Motor neuron (in vitro differentiated cells): ENCODE results near the gene GAB3. TPM values are rescaled to one million over a fixed set of nuclear protein-coding genes. Genes with fewer than 3 reads are reported as not detected.

ENCODE experiments used
- ATAC-seq, 8 experiments: fragments of 200-7000 bp; cut with Tn5 transposase; replicated peaks in 6 of 8; 2 replicates each; pipeline ENCODE4 v1.8.0; 2021; ENCODE audit warnings: mild to moderate bottlenecking in 8 of 8, moderate library complexity in 8 of 8
- H3K27ac ChIP-seq, 2 donors: fragments of 250-450 bp; sonication (Bioruptor Pico); 2 replicates each; pipeline ENCODE4 v1.9.0; 2021; ENCODE audit warnings: antibody characterized with exemption in 2 of 2, mild to moderate bottlenecking in 2 of 2, moderate library complexity in 1 of 2
- H3K4me1 ChIP-seq, 2 donors: fragments of 250-450 bp; sonication (Bioruptor Pico); replicated peaks in 1 of 2; 2 replicates each; pipeline ENCODE4 v1.6.1; 2021; ENCODE audit warnings: antibody characterized with exemption in 2 of 2, mild to moderate bottlenecking in 2 of 2, moderate library complexity in 1 of 2
- H3K4me3 ChIP-seq, 5 donors: fragments of 250-450 bp; sonication (Bioruptor Pico); 2 replicates each; pipeline ENCODE4 v1.9.0; 2021; ENCODE audit warnings: antibody characterized with exemption in 5 of 5, mild to moderate bottlenecking in 5 of 5, moderate library complexity in 4 of 5
- WGBS, 10 experiments: fragments of 450-650 bp; shearing (Covaris generic); methylation state at CpG; one replicate each; pipeline ENCODE4 v1.0.0; 2022; 5-methylcytosine and 5-hydroxymethylcytosine counted together
- in situ Hi-C, 9 experiments: fragments of 400-800 bp; cut with MboI; loops; one replicate each; pipeline ENCODE4 v1.15.0; 2021; ENCODE audit warnings: low sequenced_read_pairs in 9 of 9, low pct_unique_long_range_greater_than_20kb in 2 of 9; ENCODE audit not compliant: unreplicated experiment in 9 of 9
- total RNA-seq, 8 experiments: library from RNA; unstranded; fragments of 300-600 nt; gene quantifications; 2 replicates each; pipeline versions ENCODE4 v1.2.3 to v1.2.4, GENCODE V29; 2022

The GAB3 gene
- total RNA-seq, 8 experiments from 2014 or later, result 0.38 to 13.8 (median 2.1) TPM; not detected in 2

DNA sequence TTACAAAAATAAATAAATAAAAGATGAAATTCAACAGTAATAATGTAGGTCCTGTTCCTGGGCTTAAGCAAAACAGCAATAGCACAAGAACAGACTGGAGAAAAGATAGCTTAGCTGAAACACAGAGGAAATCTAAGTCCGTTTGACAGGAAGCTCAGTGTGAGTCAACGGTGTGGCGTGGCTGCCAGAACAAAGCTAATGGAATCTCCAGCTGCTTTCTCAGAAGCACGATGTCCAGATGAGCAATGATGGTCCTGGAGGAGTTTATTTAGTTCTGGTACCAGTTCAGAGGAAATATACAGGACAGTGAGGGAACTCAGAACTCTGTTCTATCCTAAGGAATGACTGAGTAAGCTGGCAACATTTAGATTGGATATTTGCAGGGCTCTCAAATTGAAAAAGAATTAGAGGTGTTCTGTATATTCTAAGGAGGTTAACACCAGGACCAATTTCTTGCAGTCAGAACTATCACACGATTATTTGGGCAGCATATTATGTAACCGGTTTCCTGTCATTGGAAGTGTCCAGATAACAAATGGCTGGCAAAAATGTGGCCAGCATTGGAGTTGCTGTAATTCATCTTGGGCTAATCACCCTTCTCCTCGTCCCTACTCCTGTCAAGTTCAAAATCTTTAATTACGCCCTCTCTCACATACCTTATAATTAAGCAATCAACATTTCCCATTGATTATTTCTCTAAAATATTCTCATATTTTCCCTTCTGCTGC is 12.7 kb downstream of the GAB3 start:
- in situ Hi-C loops, result no loop called here
- peak in 2 of 8 experiments; percentile 58 to 75 for ATAC-seq
- Histone ChIP-seq H3K4me3 (no peak overlapping the region), H3K27ac (no peak overlapping the region), H3K4me1 (no peaks in the 10 kb centered on the region)
- WGBS, 10 experiments, result 0 to 100% (median 40%) methylated on average over 1 to 6 of the region's 8 CpGs; no CpG with 5 or more reads in 1 of the 10 experiments

DNA sequence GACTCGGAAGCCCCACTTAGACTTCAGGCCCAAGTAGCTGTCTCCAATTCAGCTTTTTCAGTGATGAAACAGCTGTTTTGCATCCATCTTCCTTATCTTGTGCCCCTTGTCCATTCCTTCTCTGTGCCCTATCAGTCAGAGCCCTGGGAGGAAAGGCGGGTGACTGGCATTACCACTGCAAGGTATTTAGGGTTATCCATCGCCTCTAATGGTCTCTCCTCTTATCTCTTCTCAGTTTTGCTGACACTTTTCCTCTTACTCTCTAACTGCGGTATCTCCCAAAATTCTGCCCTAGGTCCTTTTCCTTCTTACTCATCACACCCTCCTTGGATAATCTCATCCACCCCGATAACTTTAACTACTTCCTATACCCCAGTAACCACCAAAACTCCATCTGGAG is 13.7 kb downstream of the GAB3 start:
- in situ Hi-C loops, result no loop called here
- 48 to 100% (median 80%) methylated on average over 1 to 5 of the region's 5 CpGs; no CpG with 5 or more reads in 5 of the 10 experiments for WGBS, 10 experiments
- H3K4me1 ChIP-seq, result no peaks in the 10 kb centered on the region
- no peak for ATAC-seq
- no peak overlapping the region for H3K4me3 ChIP-seq
- no peak overlapping the region for H3K27ac ChIP-seq

DNA sequence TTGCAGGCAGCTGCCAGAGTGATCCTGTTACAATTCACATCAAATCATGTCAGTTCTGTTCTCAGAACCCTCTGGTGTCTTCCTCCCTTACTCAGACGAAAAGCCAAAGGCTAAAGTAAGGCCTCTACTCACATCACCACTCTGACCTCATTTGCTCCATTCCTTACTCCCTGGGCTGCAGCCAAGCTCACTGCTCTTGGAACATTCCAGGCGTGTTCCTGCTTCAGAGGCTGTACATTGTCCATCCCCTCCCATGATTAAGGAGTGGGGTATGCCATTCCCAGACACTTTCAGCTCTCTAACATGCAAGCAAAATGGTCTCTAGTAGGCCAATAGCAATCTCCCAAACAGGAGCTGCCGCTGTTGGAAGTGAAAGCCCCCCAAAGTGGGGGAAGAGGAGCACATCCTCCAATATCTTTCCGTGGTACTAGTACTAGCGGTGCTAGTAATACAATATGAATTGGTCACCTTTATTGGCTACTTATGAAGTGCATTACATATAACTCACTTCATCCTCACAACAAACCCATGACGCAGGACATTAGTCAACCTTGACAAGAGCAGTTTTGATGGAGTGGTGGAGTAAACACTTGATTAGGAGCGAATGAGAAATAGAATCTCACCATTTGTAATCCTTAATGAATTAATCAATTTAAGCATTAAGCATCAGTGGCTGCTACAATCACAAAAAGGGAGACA is 15.0 kb downstream of the GAB3 start:
- no peak overlapping the region for H3K4me3 ChIP-seq
- no peak overlapping the region for H3K27ac ChIP-seq
- in situ Hi-C loops, result no loop called here
- no peaks in the 10 kb centered on the region for H3K4me1 ChIP-seq
- ATAC-seq, result peak in 2 of 8 experiments; percentile 14 to 37
- WGBS, 10 experiments, result 40 to 100% (median 71%) methylated on average over 1 to 3 of the region's 7 CpGs; no CpG with 5 or more reads in 6 of the 10 experiments

GRCh38 chrX:154734061-154734781 is 16.7 kb downstream of the GAB3 start:
- Histone ChIP-seq H3K4me3 (no peak overlapping the region), H3K4me1 (no peaks in the 10 kb centered on the region), H3K27ac (no peak overlapping the region)
- WGBS, 10 experiments, result 0 to 60% (median 42%) methylated on average over 1 to 7 of the region's 8 CpGs; no CpG with 5 or more reads in 7 of the 10 experiments
- ATAC-seq, result peak in 3 of 8 experiments; percentile 4 to 13 (median 7)
- in situ Hi-C loops, result no loop called here

GRCh38 chrX:154733066-154733425 is 17.8 kb downstream of the GAB3 start:
- in situ Hi-C loops, result no loop called here
- WGBS, 10 experiments, result 0 to 71% (median 24%) methylated on average over 1 to 2 of the region's 2 CpGs; no CpG with 5 or more reads in 5 of the 10 experiments
- no peak overlapping the region for H3K4me3 ChIP-seq
- peak in 3 of 8 experiments; percentile 73 to 85 (median 73) for ATAC-seq
- H3K4me1 ChIP-seq, result no peaks in the 10 kb centered on the region
- H3K27ac ChIP-seq, result no peak overlapping the region

- ATAC-seq, result peak in 1 of 8 experiments; percentile 63
- no peak overlapping the region for H3K4me3 ChIP-seq
- H3K4me1 ChIP-seq, result no peaks in the 10 kb centered on the region
- 29 to 100% (median 69%) methylated on average over 1 to 2 of the region's 5 CpGs; no CpG with 5 or more reads in 6 of the 10 experiments for WGBS, 10 experiments
- in situ Hi-C loops, result no loop called here
- no peak overlapping the region for H3K27ac ChIP-seq
These were observed 18.3 kb downstream of the GAB3 start for GRCh38 chrX:154732421-154733065.

DNA sequence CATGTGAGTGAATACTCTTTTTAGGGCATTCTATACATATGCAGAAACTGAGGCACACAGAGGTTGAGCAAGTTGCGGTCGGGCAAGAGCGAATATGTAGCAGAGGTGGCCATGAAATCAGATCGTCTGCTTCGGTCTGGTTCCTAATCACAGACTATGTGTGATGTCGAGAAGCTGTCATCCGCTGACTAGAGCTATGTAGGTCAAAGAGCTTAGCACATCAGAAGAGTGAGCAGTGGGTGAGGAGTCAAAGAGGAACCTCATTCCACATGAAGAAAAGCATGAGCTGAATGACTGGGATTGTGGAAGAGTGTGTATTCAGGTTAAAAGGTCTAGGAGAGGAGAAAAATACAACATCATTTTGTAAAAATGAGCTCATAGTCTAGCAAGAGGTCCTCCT is 19.0 kb downstream of the GAB3 start:
- WGBS, 10 experiments, result 54 to 100% (median 93%) methylated on average over 1 to 5 of the region's 7 CpGs; no CpG with 5 or more reads in 5 of the 10 experiments
- Histone ChIP-seq H3K4me3 (no peak overlapping the region), H3K27ac (no peak overlapping the region), H3K4me1 (no peaks in the 10 kb centered on the region)
- in situ Hi-C loops, result no loop called here
- no peak for ATAC-seq

GRCh38 chrX:154731184-154731583 is 19.7 kb downstream of the GAB3 start:
- no peak for ATAC-seq
- in situ Hi-C loops, result no loop called here
- Histone ChIP-seq H3K4me3 (no peak overlapping the region), H3K27ac (no peak overlapping the region), H3K4me1 (no peaks in the 10 kb centered on the region)
- 70 to 100% (median 100%) methylated on average over 1 to 4 of the region's 5 CpGs; no CpG with 5 or more reads in 5 of the 10 experiments for WGBS, 10 experiments

GRCh38 chrX:154730253-154730891 is 20.5 kb downstream of the GAB3 start:
- WGBS, 10 experiments, result 6 to 100% (median 80%) methylated on average over 1 to 4 of the region's 6 CpGs; no CpG with 5 or more reads in 5 of the 10 experiments
- ATAC-seq, result peak in 1 of 8 experiments; percentile 63
- in situ Hi-C loops, result no loop called here
- Histone ChIP-seq H3K27ac (no peak overlapping the region), H3K4me3 (no peak overlapping the region), H3K4me1 (no peaks in the 10 kb centered on the region)

DNA sequence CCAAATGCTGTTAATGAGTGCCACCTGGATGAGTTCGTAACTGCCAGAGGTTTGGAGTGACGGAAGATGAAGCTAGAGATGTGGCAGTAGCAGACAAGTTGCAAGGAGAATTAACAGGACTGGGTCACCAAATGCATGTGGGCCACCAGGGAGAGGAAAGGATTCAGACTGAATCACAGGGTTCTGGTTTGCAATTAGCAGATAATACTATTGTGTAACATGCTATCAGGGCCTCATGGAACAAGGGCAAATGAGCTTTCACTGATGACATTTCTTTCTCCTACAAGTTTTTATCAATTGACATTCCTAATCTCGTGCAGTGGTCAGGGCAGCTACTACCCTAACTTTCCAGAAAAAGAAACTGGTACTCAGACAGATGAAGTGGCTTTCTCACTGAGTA is 21.4 kb downstream of the GAB3 start:
- in situ Hi-C loops, result no loop called here
- no peak overlapping the region for H3K4me3 ChIP-seq
- H3K27ac ChIP-seq, result no peak overlapping the region
- 24 to 82% (median 53%) methylated on average over 1 to 3 of the region's 3 CpGs; no CpG with 5 or more reads in 6 of the 10 experiments for WGBS, 10 experiments
- ATAC-seq, result no peak
- no peaks in the 10 kb centered on the region for H3K4me1 ChIP-seq

- Histone ChIP-seq H3K27ac (no peak overlapping the region), H3K4me1 (no peaks in the 10 kb centered on the region), H3K4me3 (no peak overlapping the region)
- peak in 2 of 8 experiments; percentile 13 to 18 for ATAC-seq
- in situ Hi-C loops, result no loop called here
- 51 to 100% (median 74%) methylated on average over 1 to 5 of the region's 7 CpGs; no CpG with 5 or more reads in 4 of the 10 experiments for WGBS, 10 experiments
These were observed 22.3 kb downstream of the GAB3 start for GRCh38 chrX:154728431-154729190.

DNA sequence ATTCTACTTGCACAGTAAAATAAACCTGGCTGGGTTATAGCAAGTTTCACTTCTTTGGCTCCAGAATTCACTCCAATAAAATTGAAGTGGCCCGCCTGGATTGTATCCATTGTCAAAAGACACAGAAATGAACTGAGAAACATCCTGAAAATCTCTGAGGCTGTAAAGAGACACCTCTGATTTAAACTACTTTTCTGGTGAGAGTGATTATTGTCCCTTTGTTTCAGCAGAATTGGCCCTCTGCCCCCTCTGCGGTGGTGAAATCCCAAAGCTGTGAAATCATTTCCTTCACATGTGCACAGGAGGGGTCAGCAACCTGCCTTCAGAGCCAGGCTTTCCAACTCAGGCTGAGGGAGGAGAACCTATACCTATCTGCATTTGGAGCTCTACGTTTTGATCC is 23.0 kb downstream of the GAB3 start:
- in situ Hi-C loops, result no loop called here
- Histone ChIP-seq H3K4me3 (no peak overlapping the region), H3K4me1 (no peaks in the 10 kb centered on the region), H3K27ac (no peak overlapping the region)
- 35 to 60% (median 37%) methylated on average over 1 to 2 of the region's 3 CpGs; no CpG with 5 or more reads in 7 of the 10 experiments for WGBS, 10 experiments
- ATAC-seq, result peak in 1 of 8 experiments; percentile 8
